Posterior cingulate gyrus (tissue), 11 donors: ENCODE results near the gene IL16.
"Not testable (repeated sequence)": the region's sequence is repeated elsewhere in the genome, so short reads cannot be mapped to it uniquely, and the experiment has no call there.

Source experiments
- DNase-seq, 10 donors: peaks; one replicate each; pipeline versions ENCODE4 v3.0.0 to v3.0.0-alpha.2; 2020 to 2021; ENCODE audit warnings: mixed read lengths in 3 of 10
- intact Hi-C: fragments of 100-400 bp; cut with DNase I; formaldehyde crosslinking; loops from one replicate; pipeline ENCODE4 v1.15.1; 2023

Gene IL16

GRCh38 chr15:81196576-81197254, at the start of gene IL16:
Gene IL16 (plus strand): TSS chr15:81196879. CDS start chr15:81225400, 28,521 bp downstream.
- no peak for DNase-seq
- intact Hi-C loops = no loop called here

DNA sequence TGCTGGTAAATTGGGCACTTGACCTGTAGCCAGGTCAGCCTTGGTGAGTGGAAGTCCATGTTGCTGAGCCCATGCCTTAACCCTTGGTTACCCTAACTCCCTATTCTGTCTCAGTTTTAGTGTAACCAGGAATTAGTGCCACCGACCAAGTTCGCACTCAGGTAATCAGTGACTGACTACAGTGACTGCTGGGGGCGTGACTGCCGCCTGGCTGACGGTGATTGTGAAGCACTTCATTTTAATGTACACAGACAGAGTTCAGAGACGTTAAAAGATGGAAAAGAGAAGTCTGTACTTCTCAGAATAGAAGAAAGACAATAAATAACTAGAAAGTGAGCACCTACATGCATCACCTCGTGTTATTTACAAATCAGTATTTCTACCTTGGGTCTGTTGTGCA, 45.3 kb upstream of the IL16 start:
- no peak for DNase-seq
- intact Hi-C loops = no loop called here

- intact Hi-C loops = no loop called here
- no peak for DNase-seq
Measured at GRCh38 chr15:81152339-81152738, 44.3 kb upstream of the IL16 start.

- intact Hi-C loops = no loop called here
- DNase-seq = no peak
Measured at GRCh38 chr15:81152799-81153198, 43.9 kb upstream of the IL16 start.

DNA sequence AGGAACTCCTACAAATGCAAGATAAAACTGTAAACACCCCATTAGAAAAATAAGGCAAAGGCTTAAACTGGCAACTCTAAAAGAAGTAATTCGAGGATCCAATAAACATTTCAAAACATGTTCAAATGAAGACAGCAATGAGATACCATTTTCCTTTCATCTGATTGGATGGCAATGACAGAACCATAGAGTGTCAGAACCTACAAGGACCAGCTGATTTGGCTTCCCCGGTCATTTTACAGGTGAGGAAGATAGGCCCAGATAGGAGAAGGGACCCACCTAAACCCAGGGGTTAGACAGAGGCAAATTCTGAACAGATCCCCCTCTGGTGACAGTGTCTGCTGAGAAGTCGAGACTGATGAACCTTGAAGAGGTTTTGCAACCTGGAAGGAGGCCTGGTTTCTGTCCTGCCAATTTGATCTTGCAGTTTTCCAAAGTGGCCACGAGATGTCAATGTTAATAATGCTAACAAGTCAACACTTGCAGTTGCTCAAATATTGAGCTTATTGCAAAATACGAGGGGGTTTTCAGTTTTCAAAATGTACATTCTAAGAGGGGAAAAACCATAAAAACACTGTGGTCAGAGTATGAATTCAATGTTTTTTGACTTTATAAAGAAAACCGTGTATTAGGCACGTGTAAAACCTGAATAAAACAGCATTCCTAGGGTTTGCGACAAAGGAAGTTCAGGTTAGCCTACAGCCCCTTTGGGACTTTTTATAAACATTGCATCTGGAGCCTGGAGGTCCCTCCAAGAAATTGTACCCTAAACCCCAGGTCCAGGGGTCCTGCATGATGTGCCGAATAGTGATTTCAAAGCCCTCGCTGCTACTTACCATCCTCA, 41.1 kb upstream of the IL16 start:
- intact Hi-C loops = loop anchor here (1.0 kb wide), 1 partner anchor 111 kb away; no protein-coding TSS in a partner anchor

GRCh38 chr15:81156324-81156723, 40.4 kb upstream of the IL16 start:
- intact Hi-C loops = no loop called here
- DNase-seq = no peak

More for the DNA sequence above, 41.1 kb upstream of the IL16 start:
- DNase-seq = peak in 2 of 10 donors; percentile 12 to 29

DNA sequence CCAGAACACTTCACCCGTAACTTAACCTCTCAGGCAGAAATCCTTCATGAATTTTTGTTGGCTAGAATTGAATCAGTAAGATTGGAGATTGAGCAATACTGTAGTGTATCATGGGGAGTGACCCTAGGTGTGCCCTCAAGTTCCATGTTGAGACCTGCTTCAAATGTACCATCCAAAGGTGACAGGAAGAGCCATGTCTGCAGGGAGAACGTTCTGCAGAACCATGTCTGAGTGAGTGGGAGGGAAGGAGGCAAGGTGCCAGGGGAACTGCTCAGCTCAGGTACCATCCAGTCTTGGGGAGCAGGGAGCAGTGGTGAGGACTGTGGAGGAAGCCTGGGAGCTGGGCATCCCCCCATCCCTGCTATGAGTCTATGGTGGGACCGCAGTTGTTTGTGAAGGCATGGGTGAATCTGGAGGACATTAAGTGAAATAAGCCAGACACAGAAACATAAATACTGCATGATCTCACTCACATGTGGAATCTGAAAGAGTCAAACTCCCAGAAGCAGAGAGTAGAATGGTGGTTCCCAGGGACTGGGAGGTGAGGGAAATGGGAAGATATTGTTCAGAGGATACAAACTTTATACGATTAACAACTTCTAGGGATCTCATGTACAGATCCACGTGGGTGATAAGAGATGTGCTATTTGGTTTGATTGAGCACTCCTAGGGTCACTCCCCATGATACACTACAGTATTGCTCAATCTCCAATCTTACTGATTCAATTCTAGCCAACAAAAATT, 39.3 kb upstream of the IL16 start:
- DNase-seq = no peak

DNA sequence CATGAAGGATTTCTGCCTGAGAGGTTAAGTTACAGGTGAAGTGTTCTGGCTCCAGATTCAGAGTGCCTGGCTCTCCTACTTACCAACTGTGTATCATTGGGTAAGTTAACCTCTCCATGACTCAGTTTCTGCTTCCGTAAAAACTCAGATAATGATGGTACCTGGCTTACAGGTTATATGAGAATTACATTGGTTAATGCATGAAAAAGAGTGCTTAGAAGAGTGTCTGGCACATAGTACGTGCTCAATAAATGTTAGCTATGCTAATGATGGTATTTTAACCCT, 38.8 kb upstream of the IL16 start:
- intact Hi-C loops = no loop called here
- DNase-seq = no peak

More for the DNA sequence above, 39.3 kb upstream of the IL16 start:
- intact Hi-C loops = no loop called here

- DNase-seq, intact Hi-C loops: not testable (repeated sequence)
Measured at GRCh38 chr15:81158561-81158960, 38.1 kb upstream of the IL16 start.

- no peak for DNase-seq
- intact Hi-C loops = no loop called here
Measured at GRCh38 chr15:81160312-81161159, 36.1 kb upstream of the IL16 start.

DNA sequence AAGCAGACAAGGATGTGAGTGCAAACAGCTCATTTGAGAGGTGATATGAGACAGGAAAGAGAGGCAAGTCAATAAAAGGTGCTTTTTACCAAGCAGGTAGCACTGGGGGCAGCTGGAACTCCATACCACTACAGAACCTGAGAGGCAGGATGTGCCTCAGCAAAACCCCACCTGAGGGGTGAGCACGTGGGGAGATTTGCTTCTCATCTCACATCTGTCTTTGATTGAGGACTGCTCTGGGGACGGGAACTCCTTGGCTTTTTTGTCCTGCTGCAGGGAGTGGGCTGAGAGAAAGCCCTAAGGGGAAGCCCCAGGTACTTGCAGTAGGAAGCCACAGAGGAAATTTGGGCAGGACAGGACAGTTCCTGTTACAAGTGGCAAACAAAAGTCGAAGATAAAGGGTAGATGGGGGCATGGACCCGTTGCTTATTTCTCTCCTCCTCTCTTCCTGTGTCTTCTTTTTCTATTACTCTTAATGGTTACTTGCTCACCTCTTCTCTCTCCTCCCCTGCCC, 35.5 kb upstream of the IL16 start:
- no peak for DNase-seq
- intact Hi-C loops = no loop called here

DNA sequence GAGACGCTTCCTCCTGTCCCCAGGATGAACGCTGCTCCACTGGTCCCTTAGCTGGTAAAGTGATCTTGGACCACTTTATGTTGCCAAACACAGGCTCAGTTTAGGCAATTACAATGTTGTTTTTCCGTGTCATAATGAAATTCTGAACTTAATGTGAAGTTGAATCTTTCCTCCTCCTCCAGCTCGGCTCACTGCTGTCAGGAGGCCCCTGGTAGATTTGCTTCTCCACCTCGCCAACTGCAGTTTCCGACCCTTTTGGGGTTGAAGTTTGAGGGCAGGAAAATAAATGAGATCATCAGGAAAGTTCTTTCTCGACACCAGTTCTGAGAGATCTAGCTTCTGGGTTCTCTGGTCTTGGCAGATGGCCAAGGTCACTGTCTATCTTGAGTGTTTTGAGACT, 34.8 kb upstream of the IL16 start:
- intact Hi-C loops = no loop called here

GRCh38 chr15:81163961-81164800, 32.5 kb upstream of the IL16 start:
- no peak for DNase-seq
- intact Hi-C loops = no loop called here

More for the DNA sequence above, 34.8 kb upstream of the IL16 start:
- DNase-seq = no peak

- no peak for DNase-seq
- intact Hi-C loops = no loop called here
Measured at GRCh38 chr15:81165535-81165934, 31.1 kb upstream of the IL16 start.

DNA sequence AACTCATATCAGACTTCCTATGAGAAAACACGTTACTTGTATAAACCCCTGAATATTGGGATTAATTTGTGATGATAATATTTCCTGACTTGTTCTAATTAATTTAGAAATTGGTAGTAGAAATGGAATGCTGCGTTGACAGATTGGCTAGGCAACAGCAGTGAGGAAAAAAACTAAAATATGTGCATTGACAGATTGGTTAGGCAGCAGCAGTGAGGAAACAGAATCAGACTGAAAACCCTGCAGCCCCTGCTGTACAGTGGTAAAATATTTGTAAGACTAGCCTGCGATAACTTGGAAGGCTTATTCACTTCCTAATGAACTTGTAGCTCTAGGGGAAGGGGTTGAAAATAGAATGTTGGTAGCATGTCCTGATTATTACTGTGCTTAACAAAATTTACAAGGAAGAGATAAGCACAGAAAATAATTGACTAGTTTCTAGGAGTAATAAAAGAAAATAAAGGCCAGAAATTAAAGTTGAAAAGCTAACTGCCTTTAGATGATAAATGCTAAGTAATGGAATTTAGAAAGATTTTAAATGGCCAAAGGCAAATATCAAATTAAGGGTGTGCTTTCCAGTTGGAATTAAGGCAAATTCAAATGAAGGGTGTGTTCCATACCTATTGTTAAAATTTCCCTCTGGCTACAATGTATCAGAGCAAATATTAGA, 29.9 kb upstream of the IL16 start:
- DNase-seq = no peak
- intact Hi-C loops = no loop called here

DNA sequence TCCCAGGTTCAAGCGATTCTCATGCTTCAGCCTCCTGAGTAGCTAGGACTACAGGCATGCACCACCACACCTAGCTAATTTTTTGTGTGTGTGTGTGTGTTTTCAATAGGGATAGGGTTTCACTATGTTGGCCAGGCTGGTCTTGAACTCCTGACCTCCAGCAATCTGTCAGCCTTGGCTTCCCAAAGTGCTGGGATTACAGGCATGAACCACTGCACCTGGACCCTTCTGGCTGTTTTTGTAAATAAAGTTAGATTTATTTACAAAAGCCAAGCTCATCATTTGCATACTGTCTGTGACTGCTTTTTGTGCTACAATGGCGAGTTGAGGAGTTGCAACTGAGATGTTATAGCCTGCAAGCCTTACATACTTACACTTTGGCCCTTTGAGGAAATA, 28.6 kb upstream of the IL16 start:
- no peak for DNase-seq
- intact Hi-C loops = no loop called here

GRCh38 chr15:81168644-81169043, 28.0 kb upstream of the IL16 start:
- intact Hi-C loops = no loop called here
- no peak for DNase-seq

GRCh38 chr15:81170511-81170910, 26.2 kb upstream of the IL16 start:
- no peak for DNase-seq

GRCh38 chr15:81171286-81171685, 25.4 kb upstream of the IL16 start:
- intact Hi-C loops = no loop called here
- no peak for DNase-seq

More at GRCh38 chr15:81170511-81170910, 26.2 kb upstream of the IL16 start:
- intact Hi-C loops = no loop called here
